GM18870 (cell line): ENCODE measurements around the gene UTP4.
"Not testable (repeated sequence)": the region's sequence is repeated elsewhere in the genome, so short reads cannot be mapped to it uniquely, and the experiment has no call there.

ENCODE experiments used
- ATAC-seq: cut with Tn5 transposase; IDR thresholded peaks from one replicate; pipeline ENCODE4 v1.9.1; 2021; ENCODE audit warnings: moderate library complexity; ENCODE audit not compliant: unreplicated experiment

Gene UTP4

DNA sequence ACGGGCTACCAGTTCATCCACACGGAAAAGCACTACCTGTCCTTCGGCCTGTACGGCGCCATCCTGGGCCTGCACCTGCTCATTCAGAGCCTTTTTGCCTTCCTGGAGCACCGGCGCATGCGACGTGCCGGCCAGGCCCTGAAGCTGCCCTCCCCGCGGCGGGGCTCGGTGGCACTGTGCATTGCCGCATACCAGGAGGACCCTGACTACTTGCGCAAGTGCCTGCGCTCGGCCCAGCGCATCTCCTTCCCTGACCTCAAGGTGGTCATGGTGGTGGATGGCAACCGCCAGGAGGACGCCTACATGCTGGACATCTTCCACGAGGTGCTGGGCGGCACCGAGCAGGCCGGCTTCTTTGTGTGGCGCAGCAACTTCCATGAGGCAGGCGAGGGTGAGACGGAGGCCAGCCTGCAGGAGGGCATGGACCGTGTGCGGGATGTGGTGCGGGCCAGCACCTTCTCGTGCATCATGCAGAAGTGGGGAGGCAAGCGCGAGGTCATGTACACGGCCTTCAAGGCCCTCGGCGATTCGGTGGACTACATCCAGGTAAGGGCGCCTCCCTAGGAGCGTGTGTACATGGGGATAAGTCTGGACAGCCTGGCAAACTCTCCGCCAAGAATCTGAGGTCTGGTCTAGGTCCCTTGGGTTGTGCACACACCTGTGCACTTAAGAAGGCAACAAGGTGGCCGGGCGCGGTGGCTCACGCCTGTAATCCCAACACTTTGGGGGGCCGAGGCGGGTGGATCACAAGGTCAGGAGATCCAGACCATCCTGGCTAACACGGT is 22.8 kb upstream of the UTP4 start:
- no peak for ATAC-seq

DNA sequence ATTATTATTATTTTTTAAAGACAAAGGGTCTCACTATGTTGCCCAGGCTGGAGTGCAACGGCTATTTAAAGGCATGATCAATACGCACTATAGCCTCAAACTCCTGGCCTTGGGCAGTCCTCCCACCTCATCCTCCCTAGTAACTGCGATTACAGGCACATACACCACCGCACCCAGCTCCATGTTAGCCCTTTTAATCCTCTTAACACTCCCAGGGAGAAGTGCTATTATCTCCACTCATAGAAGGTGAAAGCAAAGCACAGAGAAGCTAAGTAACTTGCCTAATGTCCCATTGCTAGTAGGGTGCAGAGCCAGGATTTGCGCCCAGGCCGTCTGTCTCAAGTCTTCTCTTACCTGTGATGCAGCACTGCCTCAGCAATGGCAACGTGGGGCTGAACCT is 22.0 kb upstream of the UTP4 start:
- no peak for ATAC-seq

DNA sequence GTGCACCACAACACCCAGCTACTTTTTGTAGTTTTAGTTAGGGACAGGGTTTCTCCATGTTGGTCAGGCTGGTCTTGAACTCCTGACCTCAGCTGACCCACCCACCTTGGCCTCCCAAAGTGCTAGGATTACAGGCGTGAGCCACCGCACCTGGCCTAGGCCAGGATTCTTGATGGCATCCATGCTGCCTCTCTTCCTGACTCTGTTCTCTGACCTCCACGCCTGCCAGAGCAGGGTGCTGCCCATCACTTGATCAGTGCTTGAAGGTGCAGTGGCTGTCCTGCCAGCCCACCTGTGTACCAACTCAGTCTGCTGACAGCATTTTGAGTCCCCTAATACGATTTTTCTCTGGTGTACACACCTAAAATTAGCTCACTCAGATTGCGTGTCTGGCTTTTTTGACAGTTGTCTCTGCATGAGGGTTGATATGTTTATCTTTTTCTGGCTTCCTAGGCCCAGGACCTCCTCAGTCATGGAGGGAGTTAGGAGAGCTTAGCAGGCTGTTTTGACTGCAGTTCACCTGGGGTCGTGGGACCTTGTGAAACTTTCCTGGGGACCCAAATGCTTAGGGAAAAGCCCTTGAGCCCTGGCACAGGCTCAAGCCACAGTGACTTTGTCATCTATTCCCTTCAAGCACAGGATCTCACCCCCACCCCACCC is 21.1 kb upstream of the UTP4 start:
- ATAC-seq = no peak

DNA sequence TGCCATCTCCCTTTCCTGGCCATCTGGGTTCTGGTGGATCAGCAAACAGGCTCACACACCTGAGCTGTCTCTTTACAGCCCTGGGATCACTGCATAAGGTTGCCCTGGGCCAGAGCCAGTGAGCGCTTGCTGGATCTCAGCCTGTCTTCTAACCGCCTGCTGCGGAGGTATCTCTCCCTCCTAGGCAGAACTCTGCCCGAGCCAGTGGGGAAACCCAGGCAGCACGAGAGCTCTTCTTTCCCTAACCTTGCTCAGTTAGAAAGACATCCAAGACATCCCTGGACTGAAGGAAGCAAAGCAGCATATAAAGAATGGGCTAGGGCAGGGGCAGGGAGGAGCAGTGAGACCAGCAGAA is 20.6 kb upstream of the UTP4 start:
- ATAC-seq = no peak

DNA sequence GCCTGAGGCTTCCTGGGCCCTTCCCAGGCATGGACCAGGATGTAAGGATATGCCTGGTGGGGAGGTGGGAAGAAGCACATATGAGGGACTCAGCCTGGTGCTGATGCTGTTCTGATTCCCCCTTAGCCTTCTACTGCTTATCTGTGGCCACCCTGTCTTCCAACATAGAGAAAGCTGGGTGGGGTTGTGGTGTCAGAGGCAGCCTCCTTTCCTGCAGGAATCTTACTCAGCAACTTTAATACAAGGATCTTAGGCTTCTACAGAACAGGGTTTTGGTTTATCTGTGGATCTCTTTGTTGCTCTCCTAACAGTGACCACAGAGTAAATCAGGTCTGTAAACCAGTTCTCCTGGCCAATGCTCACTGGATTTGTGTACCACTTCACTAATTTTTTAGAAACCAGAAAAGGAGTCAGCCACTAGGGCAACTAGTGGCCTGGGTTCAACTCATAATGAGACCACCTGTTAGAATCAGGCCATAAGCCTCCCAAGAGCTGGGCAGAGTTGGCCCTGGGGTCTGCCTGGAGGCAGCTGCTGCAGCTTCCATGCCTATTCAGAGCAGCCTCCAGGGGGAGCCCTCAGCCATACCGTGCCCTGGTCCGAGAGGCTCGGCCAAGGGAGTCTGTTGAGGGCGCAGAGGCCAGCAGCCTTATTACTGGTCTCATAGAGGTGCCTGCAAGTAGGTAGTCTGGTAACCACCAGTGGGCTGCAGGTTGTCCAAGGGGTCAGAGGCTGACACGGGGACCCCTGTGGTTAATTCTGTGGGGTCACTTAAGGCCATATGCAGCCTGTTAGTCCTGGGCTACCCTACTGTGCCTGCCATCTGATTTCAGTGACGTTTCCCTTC is 19.9 kb upstream of the UTP4 start:
- ATAC-seq = no peak

- ATAC-seq = no peak
Observed at GRCh38 chr16:69113216-69113615, 19.2 kb upstream of the UTP4 start.

DNA sequence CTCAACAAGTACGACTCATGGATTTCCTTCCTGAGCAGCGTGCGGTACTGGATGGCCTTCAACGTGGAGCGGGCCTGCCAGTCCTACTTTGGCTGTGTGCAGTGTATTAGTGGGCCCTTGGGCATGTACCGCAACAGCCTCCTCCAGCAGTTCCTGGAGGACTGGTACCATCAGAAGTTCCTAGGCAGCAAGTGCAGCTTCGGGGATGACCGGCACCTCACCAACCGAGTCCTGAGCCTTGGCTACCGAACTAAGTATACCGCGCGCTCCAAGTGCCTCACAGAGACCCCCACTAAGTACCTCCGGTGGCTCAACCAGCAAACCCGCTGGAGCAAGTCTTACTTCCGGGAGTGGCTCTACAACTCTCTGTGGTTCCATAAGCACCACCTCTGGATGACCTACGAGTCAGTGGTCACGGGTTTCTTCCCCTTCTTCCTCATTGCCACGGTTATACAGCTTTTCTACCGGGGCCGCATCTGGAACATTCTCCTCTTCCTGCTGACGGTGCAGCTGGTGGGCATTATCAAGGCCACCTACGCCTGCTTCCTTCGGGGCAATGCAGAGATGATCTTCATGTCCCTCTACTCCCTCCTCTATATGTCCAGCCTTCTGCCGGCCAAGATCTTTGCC is 18.0 kb upstream of the UTP4 start:
- ATAC-seq = no peak

- no peak for ATAC-seq
Observed at GRCh38 chr16:69114976-69115355, 17.5 kb upstream of the UTP4 start.

GRCh38 chr16:69115361-69115760 is 17.1 kb upstream of the UTP4 start:
- no peak for ATAC-seq

GRCh38 chr16:69115837-69116236 is 16.6 kb upstream of the UTP4 start:
- ATAC-seq = no peak

DNA sequence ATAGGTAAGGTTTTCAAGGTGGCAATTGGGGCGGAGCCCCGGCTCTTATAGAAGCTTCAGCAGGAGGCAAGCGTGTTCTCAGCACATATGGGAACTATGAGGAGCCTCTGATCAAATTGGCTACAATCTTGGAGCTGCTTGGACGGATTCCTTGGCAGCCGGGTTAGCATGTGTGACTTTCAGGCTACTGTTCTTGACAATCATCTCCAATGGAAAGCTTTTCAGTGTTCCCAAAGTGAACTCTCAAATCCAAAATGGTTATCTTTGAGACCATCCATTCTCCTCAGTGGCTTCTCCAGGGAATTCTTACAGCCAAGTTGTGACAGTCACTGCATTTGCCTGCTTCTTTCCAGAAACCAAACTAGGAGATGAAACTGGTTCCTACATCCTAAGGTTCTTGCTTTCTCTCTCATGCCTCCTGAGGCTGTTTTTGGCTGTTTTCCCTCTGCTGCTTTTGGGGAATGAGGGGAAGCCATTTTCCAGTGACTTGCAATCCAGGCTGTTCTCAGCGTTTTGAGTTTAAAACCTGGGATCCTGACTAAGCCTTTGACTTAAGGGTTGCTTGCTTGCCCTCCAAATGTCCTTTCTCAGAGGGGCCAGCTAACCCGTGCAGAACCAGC is 16.1 kb upstream of the UTP4 start:
- no peak for ATAC-seq

- ATAC-seq = no peak
Observed at GRCh38 chr16:69116906-69117305, 15.5 kb upstream of the UTP4 start.

- ATAC-seq = no peak
Observed at GRCh38 chr16:69118468-69118867, 14.0 kb upstream of the UTP4 start.

GRCh38 chr16:69118994-69119393 is 13.5 kb upstream of the UTP4 start:
- ATAC-seq = no peak

DNA sequence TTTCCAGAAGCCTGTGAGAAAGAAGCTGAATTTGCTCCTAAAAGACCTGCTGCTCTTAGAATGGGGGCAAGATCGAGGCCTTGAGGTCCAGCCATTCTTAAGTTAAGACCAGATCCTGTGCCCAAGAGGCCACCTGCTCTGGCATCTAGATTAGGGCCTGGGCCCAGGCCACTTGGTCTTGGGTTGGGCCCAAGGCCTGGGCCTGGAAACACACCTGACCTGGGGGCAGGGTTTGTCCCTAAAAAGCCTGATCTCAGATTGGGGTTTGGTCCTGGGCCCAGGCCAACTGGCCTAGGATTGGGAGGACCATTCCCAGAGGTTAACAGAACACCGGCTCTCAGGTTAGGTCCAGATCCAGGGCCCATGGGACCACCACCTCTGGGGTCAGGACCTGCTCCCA is 12.9 kb upstream of the UTP4 start:
- no peak for ATAC-seq

DNA sequence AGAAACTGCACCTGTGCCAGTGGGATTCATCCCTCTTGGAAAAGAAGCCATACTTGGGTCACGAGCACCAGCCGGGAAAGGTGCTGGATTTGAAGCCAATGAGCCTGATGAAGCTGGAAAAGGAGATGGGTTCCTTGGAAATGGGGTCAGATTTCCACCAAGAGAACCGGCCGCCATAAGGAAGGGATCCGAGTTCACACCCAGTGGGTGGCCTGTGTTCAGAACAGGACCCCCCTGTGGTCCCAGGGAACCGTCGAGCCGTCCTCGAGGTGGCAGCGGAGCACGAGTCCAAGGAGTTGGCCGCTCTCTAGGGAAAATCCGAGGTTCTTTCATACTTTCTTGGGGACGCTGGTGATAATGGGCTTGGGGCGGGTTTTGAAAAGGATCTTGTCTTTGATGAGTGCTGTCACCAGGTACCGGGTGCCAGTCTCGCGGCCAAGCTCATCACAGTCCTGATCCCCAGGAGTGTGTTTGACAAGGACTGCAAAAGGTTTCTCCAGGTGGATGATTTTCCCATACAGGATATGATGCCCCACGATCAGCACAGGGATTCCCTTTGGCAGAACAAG is 12.3 kb upstream of the UTP4 start:
- ATAC-seq = no peak

DNA sequence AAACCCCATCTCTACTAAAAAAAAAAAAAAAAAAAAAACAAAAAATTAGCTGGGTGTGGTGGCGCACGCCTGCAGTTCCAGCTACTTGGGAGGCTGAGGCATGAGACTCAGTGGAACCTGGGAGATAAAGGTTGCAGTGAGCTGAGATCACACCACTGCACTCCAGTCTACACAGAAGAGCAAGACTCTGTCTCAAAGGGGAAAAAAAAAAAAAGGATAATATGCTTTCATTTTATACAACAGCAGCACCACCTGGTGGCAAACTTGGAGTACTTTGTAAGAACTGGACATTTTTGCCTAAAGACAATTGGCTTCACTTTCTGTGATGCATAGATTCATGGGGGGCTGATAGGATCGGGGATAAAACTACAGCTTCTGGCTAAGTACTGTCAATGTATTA is 8.5 kb upstream of the UTP4 start:
- ATAC-seq = no peak

DNA sequence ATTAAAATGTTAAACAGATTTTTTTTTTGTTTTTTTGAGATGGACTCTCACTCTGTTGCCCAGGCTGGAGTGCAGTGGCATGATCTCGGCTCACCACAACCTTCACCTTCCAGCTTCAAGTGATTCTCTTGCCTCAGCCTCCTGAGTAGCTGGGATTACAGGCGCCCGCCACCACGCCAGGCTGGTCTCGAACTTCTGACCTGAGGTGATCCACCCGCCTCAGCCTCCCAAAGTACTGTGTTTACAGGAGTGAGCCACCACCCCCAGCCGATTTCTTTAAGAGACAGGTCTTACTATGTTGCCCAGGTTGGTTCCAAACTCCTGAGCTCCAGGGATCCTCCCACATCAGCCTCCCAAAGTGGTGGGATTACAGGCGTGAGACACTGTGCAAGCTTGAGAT is 8.0 kb upstream of the UTP4 start:
- not testable (repeated sequence) for ATAC-seq

GRCh38 chr16:69124961-69125360 is 7.5 kb upstream of the UTP4 start:
- not testable (repeated sequence) for ATAC-seq

- no peak for ATAC-seq
Observed at GRCh38 chr16:69126221-69126620, 6.2 kb upstream of the UTP4 start.

DNA sequence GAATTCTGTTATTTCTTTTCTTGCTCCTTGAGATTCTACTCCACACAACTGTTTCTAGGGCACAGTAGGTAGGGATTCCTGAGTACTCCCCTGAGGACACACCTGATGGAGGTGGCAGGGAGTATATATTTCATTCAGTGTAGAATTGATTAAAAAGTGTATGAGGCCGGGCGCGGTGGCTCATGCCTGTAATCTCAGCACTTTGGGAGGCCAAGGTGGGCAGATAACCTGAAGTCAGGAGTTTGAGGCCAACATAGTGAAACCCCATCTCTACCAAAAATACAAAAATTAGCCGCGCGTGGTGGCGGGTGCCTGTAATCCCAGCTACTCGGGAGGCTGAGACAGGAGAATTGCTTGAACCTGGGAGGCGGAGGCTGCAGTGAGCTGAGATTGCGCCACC is 5.6 kb upstream of the UTP4 start:
- ATAC-seq = not testable (repeated sequence)
